ENCODE data around the gene VTCN1. TPM values are rescaled to one million over a fixed set of nuclear protein-coding genes. Genes with fewer than 3 reads are reported as not detected.

VTCN1 gene
- total and polyA plus RNA-seq, 2 of the 8 experiments (the other 6 are each of a cell fraction or from before 2014, with no cell fraction given) = 0.32 TPM; not detected in 1

DNA sequence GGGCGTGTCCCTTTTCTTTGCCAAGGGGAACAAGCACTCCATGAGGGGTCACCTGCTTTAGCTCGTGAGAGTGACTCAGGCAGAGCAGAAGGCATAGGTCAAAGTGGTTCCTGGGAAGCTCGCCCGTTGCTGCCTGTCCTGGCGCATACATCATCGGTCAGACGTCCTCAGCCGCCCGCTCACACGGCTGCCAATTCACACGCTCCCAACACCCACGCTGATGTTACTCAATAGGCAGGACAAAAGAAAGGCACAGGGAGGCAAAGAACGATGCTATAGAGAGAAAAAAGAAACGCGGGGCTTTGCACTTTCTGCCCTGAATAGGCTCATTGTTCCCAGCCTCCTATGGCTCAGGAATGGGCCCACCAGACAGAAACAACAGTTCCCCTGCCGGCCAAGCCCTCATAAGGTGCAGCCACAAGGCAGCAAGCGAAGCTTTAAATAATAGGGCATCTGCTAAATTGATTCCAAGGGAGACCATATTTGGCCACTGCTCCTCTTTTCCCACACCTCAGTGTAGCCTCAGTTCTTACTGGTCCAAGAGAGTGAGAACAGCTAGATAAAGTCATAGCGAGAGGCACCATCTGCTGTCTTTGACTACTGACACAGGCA lies 38.7 kb downstream of the VTCN1 start (continued):
- TF ChIP-seq RXRA (IDR thresholded peaks at IDR 0.05; ENCODE audit: insufficient read depth, low read depth, low read length) (no peak), POLR2AphosphoS5 (IDR thresholded peaks at IDR 0.05; ENCODE audit: low read depth, low read length) (no peak), SP1 (IDR thresholded peaks at IDR 0.05; ENCODE audit: low read depth, low read length) (no peak), GABPA (IDR thresholded peaks at IDR 0.05; ENCODE audit: borderline replicate concordance, insufficient read depth, low read length) (no peak), KDM4A (IDR thresholded peaks at IDR 0.05; ENCODE audit: low read depth, low read length, severe bottlenecking) (no peak), SAP30 (IDR thresholded peaks at IDR 0.05; ENCODE audit: insufficient read depth, insufficient replicate concordance, low read length) (no peak), TEAD4 (IDR thresholded peaks at IDR 0.05; ENCODE audit: low read depth, low read length) (no peak), CBX8 (IDR thresholded peaks at IDR 0.05; ENCODE audit: borderline replicate concordance, low read depth, low read length) (no peak), MAFK (IDR thresholded peaks at IDR 0.05; ENCODE audit: low read depth, low read length) (no peak), FOSL1 (IDR thresholded peaks at IDR 0.05; ENCODE audit: insufficient read depth, low read depth, low read length) (no peak), SRF (IDR thresholded peaks at IDR 0.05; ENCODE audit: low read depth, low read length) (no peak), CHD1 (IDR thresholded peaks at IDR 0.05; ENCODE audit: low read depth, low read length) (no peak)
- TF ChIP-seq, protein P1, sequence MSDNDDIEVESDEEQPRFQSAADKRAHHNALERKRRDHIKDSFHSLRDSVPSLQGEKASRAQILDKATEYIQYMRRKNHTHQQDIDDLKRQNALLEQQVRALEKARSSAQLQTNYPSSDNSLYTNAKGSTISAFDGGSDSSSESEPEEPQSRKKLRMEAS (IDR thresholded peaks at IDR 0.05) = no peak
- TF ChIP-seq, protein P2, sequence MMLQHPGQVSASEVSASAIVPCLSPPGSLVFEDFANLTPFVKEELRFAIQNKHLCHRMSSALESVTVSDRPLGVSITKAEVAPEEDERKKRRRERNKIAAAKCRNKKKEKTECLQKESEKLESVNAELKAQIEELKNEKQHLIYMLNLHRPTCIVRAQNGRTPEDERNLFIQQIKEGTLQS (IDR thresholded peaks at IDR 0.05; ENCODE audit: insufficient read depth, low read depth, low read length) = no peak
- TF ChIP-seq, protein P3, sequence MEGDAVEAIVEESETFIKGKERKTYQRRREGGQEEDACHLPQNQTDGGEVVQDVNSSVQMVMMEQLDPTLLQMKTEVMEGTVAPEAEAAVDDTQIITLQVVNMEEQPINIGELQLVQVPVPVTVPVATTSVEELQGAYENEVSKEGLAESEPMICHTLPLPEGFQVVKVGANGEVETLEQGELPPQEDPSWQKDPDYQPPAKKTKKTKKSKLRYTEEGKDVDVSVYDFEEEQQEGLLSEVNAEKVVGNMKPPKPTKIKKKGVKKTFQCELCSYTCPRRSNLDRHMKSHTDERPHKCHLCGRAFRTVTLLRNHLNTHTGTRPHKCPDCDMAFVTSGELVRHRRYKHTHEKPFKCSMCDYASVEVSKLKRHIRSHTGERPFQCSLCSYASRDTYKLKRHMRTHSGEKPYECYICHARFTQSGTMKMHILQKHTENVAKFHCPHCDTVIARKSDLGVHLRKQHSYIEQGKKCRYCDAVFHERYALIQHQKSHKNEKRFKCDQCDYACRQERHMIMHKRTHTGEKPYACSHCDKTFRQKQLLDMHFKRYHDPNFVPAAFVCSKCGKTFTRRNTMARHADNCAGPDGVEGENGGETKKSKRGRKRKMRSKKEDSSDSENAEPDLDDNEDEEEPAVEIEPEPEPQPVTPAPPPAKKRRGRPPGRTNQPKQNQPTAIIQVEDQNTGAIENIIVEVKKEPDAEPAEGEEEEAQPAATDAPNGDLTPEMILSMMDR (IDR thresholded peaks at IDR 0.05; ENCODE audit: control extremely low read depth in 1 of 3, insufficient read depth in 1 of 3, low read depth in 1 of 3, low read length in 3 of 3) = no peak

Measured in H1 (cell line).